ENCODE data around the gene ECHDC3. TPM values are rescaled to one million over a fixed set of nuclear protein-coding genes. Genes with fewer than 3 reads are reported as not detected.

Gene ECHDC3
- total and polyA plus RNA-seq, 2 of the 4 experiments (the other 2 are of a cell fraction) = 4.3 to 5.0 TPM

GRCh38 chr10:11725912-11726311 is 16.3 kb upstream of the ECHDC3 start:
- Histone ChIP-seq H3K4me1 (ENCODE audit: control insufficient read depth, insufficient read depth, low read length) (no peaks in the 10 kb centered on the region), H3K79me1 (ENCODE audit: low read depth in 1 of 2, low read length in 2 of 2) (no peaks in the 10 kb centered on the region), H2AFZ (replicated peaks; ENCODE audit: low read length, poor library complexity) (no peak overlapping the region), H3K27me3 (ENCODE audit: control insufficient read depth, insufficient read depth, low read length) (peaks cover 13% of the 10 kb centered on the region), H3K27ac (ENCODE audit: insufficient read depth, low read length) (no peak overlapping the region), H3K9me1 (ENCODE audit: insufficient read depth, low read length) (no peaks in the 10 kb centered on the region; the same call in 1 of the 2 replicates), H3K14ac (replicated peaks; ENCODE audit: low read depth, low read length) (no peak overlapping the region), H4K8ac (ENCODE audit: low read depth in 2 of 2, low read length in 2 of 2) (no peak overlapping the region), H3K23ac (ENCODE audit: low read depth, low read length) (no peak overlapping the region), H2BK5ac (ENCODE audit: low read depth, low read length, poor library complexity, severe bottlenecking) (no peak overlapping the region), H4K5ac (ENCODE audit: low read depth, low read length) (no peak overlapping the region), H3K4ac (ENCODE audit: low read depth, low read length) (no peak overlapping the region), H3K56ac (ENCODE audit: extremely low read depth, insufficient read depth, low read length) (no peak overlapping the region), H3K18ac (ENCODE audit: low read depth, low read length) (no peak overlapping the region), H2AK5ac (ENCODE audit: low read depth, low read length) (no peak overlapping the region), H2AK9ac (replicated peaks; ENCODE audit: low read depth, low read length, poor library complexity) (no peak overlapping the region), H2BK15ac (ENCODE audit: low read depth, low read length) (no peak overlapping the region), H3K9me3 (ENCODE audit: control insufficient read depth, insufficient read depth, low read length) (no peaks in the 10 kb centered on the region), H3K36me3 (ENCODE audit: control insufficient read depth, insufficient read depth, low read length) (no peaks in the 10 kb centered on the region), H3K9ac (ENCODE audit: low read depth, low read length) (no peak overlapping the region), H3K4me3 (ENCODE audit: insufficient read depth, low read depth, low read length) (no peak overlapping the region), H3K4me2 (ENCODE audit: low read depth, low read length) (no peak overlapping the region), H2BK120ac (ENCODE audit: low read depth, low read length) (no peak overlapping the region), H2BK20ac (ENCODE audit: low read depth, low read length) (no peak overlapping the region), H4K20me1 (ENCODE audit: insufficient read depth, low read length) (no peaks in the 10 kb centered on the region), H4K91ac (ENCODE audit: insufficient read depth, low read depth, low read length) (no peak overlapping the region)
- POLR2A ChIA-PET (ENCODE audit: unreplicated experiment) = no interaction called here
- no CpG with 5 or more reads among the region's 10 CpGs for WGBS, 2 experiments (ENCODE audit: extremely low coverage in 2 of 2, insufficient read length in 1 of 2)
- CTCF ChIA-PET = interaction anchor here (1.3 kb wide), 1 partner anchor 32 kb away, joined by 4 read pairs; no protein-coding TSS in a partner anchor
- in situ Hi-C loops (cut with MboI; ENCODE audit: low sequenced_read_pairs) (no loop called here), dilution Hi-C loops (cut with HindIII; ENCODE audit: low sequenced_read_pairs, unreplicated experiment) (no loop called here), intact Hi-C loops (cut with micrococcal nuclease) (loop anchor here (1.0 to 5.0 kb wide), 3 partner anchors 32 to 211 kb away; partner anchors contain the start of gene USP6NL)
- ATAC-seq (ENCODE audit: low read depth) = no peak
- TF ChIP-seq CTCF (conservative IDR thresholded peaks at IDR 0.05; ENCODE audit: low read depth, low read length) (no peak), BHLHE40 (IDR thresholded peaks at IDR 0.05; ENCODE audit: low read depth, low read length) (no peak), MXI1 (IDR thresholded peaks at IDR 0.05; ENCODE audit: borderline replicate concordance, low read depth, low read length) (no peak), SMC3 (IDR thresholded peaks at IDR 0.05; ENCODE audit: low read depth, low read length) (no peak), FOS (IDR thresholded peaks at IDR 0.05; ENCODE audit: low read depth, low read length) (no peak)
- BruUV-seq (replicated peaks) = no TSS peak
- DNase-seq = no peak

All from IMR-90 (cell line).